HG02571 (cell line): Measurements from ENCODE around the gene STX11.

ENCODE experiments used
- ATAC-seq: cut with Tn5 transposase; IDR thresholded peaks from one replicate; pipeline ENCODE4 v1.9.1; 2021; ENCODE audit warnings: mild to moderate bottlenecking, moderate library complexity; ENCODE audit not compliant: unreplicated experiment

STX11 gene

DNA sequence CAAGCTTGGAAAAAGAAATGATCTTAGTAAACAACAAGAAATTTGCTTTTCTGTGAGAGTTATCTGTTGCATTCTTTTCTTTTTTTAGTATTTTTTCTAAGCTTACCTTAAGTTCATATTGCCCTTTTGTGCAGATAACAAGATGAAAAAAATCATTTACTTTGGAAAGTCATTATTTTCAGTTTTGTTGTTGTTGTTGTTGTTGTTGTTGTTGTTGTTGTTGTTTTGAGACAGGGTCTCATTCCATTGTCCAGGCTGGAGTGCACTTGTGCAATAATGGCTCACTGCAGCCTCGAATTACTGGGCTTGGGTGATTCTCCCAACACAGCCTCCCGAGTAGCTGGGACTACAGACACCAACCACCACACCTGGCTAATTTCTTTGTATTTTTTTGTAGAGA lies 8.8 kb upstream of the STX11 start:
- ATAC-seq = no peak

DNA sequence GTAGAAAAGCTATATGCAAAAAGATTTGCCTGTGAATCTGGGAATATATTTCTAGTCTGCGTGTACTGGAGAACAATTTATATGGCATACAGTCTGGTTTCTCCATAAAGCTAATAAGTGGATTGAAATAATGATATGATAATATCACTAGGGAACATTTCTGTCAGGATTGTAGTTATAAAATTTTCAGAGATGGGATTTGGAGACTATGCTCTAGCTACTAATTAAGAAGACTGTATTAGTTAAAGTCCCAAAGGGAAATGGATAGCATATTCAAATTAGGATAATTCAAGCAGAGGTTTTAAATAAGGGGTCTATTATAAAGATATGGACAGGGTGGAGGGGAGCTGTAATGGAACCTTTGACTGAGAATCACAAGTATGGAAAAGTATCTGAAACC lies 7.2 kb upstream of the STX11 start:
- no peak for ATAC-seq

DNA sequence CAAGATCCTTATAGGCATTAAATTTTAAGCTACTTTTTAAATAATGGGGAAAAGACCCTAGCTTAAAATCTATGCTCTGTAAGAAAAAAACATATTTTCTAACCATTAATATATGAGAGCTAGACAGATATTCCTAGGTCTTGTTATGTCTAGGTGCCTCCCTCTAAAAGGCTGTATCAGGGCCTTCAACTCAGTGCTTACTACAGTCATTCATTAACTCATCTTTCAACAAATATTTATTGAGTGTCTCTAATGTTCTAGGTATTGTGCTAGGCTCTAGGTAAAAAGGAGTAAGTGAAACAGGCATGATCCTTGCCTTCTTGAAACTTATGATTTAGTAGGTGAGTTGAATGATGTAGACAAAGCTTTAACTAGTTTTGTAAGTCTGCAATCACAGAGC lies 6.4 kb upstream of the STX11 start:
- no peak for ATAC-seq

DNA sequence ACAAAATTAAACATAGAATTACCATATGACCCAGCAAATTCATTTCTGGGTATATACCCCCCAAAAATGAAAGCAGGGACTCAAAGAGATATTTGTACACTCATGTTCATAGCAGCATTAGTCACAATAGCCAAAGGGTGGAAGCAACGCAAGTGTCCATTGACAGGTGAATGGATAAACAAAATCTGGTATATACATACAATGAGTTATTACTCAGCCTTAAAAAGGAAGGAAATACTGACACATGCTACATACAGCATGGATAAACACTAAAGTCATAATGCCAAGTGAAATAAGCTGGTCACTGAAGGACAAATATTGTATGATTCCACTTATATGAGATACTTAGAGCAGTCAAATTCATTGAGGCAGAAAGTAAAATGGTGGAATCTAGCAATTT lies 5.3 kb upstream of the STX11 start:
- no peak for ATAC-seq

DNA sequence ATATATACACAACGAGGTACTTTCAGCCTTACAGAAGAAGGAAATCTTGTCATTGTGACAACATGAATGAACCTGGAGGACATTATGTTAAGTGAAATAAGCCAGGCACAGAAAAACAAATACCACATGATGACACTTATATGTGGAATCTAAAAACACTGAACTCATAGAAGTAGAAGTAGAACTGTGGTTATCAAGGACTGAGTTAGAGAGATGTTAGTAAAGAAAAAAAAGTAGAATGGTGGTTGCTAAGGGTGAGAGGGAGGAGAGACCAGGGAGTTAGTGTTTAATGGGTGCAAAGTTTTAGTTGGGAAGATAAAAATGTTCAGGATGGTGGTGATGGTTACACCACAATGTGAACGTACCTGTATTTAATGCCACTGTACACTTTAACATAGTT lies 4.8 kb upstream of the STX11 start:
- no peak for ATAC-seq

DNA sequence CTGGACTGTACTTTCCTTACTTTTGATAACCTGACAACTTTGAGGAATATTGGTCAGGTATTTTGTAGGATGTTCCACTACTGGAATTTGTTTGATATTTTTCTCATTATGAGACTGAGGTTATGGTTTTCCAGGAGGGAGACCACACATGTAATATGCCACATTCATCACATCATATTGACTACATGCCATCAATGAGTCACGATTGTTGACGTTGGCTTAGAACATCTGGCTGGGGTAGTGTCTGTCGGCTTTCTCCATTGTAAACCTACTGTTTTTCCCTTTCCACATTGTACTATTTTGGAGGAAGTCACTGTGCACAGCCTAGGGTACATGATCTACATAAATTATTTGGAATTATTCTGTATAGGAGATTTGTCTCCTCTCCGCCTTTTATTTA lies 1.4 kb upstream of the STX11 start:
- ATAC-seq = no peak

DNA sequence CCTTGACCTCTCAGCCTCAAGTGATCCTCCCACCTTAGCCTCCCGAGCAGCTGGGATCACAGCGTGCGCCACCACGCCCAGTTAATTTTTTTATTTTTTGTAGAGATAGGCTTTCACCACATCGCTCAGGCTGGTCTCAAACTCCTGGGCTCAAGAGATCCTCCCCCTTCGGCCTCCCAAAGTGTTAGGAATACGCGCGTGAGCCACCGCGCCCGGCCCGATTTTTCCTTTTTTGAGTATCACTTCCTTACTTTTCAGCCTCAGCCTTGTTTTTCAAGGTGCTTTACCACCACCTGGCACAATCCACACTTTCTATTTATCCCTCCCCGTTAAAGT lies 791 bp upstream of the STX11 start:
- no peak for ATAC-seq

DNA sequence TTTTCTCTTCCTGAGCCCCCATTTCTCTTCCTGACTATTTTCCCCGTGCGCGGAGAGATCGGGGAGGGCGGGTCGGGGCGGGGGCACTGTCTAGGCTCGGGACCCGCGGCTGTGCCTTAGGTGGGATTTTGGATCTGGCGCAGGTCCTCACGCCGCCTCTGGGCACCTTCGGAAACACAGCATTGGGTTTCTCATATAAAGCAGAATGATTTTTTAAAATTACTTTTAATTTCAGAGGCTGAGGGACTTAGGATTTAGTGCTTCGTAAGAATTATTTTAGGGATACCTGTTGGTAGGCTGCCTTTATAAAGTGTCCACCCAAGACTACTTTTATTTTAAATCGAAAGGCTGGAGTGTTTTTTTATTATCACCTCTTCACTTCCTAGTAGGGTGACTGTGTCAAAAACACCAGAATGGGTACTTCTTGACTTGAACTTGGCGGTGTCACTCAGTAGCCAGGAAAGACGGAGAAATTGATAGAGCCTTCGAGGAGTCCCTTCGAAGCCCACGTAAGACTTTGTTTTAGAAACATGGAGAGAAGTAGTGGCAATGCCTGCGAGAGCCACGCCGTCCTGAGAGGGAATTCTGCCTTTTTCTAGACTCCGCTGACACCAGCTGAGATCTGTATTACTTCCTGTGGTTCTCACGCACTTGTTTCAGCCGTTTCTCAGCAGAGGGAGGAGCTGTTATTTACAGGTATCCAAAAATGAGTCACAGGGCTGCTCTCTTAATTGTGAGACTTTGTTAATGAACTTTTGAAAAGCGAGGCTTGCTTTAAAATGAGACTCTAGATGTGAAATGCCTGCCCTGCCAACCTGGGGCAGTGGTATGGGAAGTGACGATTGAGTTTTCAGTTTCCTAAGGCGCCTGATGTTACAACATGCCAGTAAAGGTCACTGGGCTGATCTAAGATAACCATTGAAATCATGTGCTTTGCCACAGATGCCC lies 667 bp downstream of the STX11 start:
- peak; percentile 49 for ATAC-seq

DNA sequence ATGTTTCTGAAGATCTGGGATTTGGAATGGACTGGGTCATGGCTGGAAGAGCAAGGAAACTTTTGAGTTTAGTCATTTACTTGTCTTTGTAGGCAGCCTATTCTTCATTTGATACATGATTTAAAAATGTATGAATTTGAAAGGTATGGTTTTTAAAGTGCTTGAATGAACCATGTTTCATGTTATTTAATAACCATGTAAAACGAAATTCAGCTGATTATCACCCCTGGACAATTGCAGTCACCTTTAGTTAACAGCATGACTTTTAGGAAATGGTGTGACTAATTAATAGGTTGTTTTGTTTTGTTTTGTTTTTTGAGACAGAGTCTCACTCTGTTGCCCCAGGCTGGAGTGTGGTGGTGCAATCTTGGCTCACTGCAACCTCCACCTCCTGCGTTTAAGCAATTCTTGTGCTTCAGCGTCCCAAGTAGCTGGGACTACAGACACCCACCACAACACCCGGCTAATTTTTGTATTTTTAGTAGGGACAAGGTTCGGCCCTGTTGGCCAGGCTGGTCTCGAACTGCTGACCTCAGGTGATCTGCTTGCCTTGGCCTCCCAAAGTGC lies 2.1 kb downstream of the STX11 start:
- ATAC-seq = no peak

DNA sequence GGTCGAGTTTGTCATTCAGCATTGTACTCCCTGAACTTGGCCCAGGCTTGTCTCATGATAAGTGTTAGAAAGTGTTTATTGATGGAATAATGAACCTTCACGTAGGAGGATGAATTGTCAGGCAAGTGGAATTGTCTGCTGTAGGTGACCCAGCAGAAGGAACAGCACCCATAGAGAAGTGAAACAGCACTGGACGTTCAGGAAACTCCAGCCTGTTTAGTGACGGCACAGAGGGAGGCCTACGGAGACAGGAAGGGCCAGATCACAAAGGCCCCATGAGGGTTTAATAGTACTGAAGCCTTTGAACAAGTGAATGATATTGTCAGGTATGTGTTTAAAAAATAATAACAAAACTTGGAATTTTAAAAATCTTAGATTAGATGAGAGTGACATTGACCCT lies 2.9 kb downstream of the STX11 start:
- no peak for ATAC-seq

DNA sequence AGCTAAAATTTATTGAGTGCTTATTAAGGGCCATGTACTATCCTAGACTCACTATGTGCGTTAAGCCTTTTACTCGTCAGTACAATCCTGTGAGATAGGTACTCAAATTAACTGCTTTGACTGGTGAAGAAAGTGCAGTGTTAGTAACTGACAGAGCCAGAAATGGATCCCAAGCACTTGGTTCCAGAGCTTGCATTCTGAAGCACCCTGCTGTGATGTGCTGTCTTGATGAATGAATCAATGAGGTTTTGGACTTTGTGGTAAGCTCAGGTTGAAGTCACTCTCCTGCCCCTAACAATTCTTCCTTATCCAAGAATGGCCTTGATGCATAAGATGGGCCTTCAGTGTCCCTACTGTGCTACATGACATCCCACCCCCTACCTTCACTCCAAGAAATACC lies 3.7 kb downstream of the STX11 start:
- ATAC-seq = no peak

DNA sequence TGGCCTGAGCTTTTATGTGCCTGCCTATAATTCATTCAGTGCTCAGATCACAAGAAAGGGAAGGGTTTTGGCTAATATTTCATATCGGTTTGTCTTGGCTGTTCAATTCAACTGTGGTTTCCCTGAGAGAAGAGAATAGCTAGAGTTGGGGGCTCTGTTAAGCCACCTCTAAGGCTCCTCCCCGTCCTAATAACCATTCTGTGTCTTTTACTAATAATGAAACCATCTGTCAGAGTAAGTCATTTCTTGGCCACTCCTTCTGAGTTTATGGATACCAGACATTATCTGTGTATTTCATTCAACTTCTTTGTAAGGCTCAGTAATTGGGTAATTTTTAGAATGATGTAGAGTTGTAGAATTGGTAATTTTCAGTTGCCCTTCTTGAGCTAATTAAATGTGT lies 5.2 kb downstream of the STX11 start:
- ATAC-seq = peak; percentile 43

DNA sequence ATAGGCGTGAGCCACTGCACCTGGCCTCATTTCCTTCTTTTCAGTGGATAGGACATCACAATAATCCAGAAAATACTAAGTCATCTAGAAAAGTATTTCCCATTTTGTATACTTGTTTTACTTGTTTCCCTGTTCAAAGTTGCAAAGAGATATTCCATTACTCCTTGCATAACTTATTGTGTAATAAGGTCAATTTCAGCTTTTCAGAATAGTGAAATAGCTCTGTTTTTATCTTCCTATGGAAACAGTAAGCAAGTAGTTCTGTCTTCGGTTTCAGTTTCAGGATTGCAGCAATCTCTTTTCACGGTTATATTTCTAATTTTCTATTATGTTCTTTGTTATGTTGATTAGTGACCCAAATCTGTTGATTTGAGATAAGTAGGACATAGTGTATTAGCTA lies 6.0 kb downstream of the STX11 start:
- ATAC-seq = no peak

DNA sequence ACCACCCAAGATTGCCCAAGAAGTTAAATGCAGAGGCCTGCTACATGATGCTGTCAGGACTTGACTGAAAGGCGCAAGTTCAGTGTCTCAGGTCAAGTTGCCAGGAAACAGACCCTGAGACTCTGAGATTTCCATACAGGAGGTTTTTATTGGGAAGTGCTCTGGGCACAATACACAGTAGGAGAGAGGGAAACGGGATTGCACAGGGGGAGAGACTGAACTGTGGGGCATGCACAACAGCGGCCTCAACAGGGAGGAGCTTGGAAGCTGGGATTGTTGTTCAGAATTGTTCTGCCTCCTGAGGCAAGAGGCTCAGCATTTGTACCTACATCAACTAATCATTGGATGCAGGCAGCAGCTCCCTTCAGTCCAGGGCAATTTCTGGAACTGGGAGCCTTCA lies 6.7 kb downstream of the STX11 start:
- no peak for ATAC-seq

DNA sequence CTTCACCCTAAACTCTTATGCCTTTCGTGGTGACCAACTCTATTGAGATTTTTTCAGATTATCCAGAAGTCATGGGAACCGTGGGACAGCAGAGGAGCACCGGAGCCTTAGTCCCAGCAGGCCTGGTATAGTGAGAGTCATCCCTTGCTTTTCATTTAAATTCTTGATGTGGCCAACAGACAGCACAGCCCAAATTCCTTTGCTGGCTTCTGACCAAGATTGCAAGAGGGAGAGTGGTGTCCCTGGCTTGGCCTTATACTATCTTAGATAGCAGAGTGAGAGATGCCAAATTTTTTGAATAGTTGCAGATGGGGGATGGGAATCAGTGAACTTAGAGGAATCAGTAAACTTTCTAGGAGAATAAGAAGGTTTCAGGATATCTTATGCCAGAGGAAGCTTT lies 7.8 kb downstream of the STX11 start:
- ATAC-seq = no peak

DNA sequence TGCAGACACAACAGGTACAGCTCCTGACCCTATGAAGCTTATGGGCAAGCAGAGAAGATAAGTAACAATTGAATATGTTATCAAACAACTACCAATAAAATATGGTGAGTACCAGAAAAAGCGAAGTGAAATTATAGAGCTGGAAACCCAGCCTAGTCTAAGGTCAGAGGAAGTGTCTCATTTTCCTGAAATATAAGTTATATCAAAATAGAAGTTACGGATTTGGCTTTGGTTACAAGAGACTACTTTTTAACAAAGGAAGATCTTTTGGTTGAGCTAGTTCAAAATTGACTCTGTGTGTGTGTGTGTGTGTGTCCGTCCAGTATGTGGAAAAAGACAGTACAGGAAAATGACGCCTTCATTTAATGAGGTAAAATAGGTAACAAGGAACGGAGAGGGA lies 8.9 kb downstream of the STX11 start:
- no peak for ATAC-seq

DNA sequence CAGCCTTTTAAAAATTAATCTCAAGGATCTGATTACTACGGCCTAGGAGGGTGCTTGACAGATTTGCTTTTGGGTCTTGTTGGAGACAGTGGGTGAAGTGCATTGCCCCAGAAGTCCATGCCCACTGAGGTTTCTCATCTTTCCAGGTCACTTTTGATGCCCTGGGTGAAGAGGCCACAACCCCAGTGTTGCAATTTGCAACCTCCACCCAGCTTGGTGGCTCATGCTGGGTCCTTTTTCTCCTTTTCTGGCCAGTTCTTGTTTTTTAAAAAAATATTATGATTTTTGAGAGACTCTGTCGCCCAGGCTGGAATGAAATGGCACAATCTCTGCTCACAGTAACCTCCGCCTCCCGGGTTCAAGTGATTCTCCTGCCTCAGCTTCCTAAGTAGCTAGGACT lies 9.4 kb downstream of the STX11 start:
- ATAC-seq = no peak

DNA sequence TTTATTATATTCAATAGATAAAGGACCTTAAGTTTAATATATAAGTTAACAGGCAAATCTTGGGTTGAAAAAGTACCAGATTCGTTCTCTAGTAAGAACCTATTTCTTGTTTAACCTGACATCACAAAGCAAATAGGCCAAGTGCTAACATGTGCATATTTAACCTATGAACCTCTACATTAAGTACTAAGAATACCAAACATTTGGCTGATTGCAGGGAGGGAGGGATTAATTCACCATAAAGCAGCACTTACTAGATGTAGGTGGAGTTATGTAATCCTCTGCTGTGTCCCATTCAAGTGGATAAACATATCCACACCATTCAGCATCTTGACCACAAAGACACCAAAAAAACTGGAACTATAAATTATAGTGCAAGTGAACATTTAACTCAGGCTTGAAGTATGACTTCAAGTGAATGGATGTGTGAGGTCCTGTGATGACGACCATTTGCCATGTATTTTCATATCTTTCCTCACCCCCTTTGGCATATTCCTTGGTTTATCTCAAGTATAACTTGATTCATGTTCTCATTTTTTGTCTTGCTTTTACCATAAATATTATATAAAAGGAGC lies 10.2 kb downstream of the STX11 start:
- ATAC-seq = no peak

DNA sequence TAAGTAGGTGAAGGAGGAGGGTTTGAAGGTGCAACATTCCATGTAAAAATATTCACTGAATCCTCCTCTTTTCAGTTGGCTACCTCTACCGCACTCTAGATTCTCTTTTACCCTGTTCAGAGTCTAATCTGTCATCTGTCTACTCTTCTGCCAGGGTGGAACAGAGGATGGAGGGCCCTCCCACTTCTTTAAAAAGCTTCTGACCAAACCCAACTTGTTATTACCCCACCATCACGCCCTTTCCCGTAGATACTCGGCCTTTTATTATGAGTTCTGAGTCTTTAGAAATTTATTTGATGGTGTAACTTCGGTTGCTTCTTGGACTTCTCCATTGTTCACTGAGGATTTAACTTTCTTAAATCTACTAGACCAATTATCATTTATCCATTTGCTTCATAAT lies 11.7 kb downstream of the STX11 start:
- ATAC-seq = no peak

DNA sequence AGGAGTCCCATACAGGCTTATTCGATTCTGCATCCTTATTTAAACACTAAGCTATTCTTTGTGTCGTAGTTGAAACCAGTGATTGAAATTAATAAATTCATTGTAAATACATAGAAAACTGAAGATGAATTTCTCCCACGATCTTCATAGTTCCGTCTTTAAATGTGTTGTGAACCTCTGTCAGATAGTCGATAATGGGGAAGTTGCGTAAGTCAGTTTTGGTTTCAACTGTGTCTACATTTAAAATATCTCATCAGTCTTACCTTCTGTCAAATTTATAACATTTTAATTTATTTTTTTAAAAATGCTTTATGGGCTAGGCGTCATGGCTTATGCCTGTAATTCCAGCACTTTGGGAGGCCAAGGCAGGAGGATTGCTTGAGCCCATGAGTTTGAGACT lies 12.7 kb downstream of the STX11 start:
- peak; percentile 53 for ATAC-seq

DNA sequence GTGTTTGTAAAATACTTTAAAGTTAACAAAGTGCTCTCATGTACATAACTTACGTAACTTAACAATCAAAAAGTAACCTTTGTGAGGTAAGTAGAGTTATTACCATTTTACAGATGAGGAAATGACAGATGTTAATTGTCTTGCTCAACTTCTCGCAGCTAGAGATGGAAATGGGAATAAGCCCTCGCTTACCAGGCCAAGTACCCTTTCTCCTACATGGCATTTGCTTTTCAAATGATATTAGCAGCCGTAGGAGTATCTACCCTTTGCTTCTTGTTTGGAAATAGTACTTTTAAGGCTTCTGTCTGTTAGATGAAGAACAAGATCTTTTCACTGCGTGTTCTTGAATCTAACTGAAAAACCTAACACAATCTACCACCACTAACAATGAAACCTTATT lies 15.5 kb downstream of the STX11 start:
- no peak for ATAC-seq

DNA sequence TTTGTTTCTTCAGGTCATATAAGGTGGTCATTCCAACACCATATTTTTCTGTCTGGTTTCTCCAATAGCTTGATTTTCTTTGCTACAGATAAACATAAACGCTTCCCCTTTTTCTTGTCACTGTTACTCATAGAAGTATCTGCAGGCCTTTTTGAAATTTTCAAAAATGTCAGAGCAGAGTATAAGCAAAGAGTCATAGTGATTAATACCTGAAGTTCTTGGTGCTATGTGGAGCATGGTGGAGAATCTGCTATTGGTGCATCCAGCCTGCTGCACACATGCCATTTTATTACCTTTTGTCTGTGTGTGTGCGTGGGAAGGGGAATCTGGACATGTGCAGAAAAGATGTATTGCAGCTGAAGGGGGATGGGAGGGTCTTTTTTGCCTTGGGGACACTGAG lies 19.7 kb downstream of the STX11 start:
- ATAC-seq = no peak

DNA sequence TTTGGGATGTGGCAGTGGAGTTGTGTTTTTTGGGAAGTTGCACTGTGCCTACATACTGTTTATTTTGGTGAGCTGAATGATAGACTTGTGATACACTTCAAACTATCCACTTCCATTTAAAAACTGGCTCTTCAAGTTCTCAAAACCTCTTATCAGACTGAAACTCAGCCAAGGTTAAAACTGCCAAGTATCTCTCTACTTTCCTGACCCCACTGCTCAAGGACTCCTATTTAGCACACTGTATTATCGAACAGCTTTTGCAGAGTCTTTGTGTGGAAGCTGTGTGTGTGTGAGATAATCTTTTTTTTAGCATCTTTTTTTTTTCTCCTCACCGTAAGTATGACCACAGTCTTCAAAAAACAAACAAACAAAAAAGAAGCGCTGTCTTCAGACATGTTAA lies 21.1 kb downstream of the STX11 start:
- ATAC-seq = no peak
